B cell (primary cell): ENCODE measurements around the gene RASGRP2. TPM values are rescaled to one million over a fixed set of nuclear protein-coding genes. Genes with fewer than 3 reads are reported as not detected.

ENCODE experiments used
- ATAC-seq: fragments of 200-7000 bp; cut with Tn5 transposase; one replicate; pipeline ENCODE4 v1.10.0; 2021; ENCODE audit warnings: low read depth, mild to moderate bottlenecking, moderate number of reproducible peaks, moderate library complexity
- CTCF ChIA-PET: fragments of 350-600 bp; sonication (Branson Sonifier 250); formaldehyde crosslinking; loops from one replicate; lab custom pipeline; 2021; ENCODE audit warnings: antibody characterized with exemption, inconsistent platforms; lab: Charles Lee
- POLR2A ChIA-PET: fragments of 350-600 bp; sonication (Branson Sonifier 250); formaldehyde crosslinking; loops from one replicate; lab custom pipeline; 2021; ENCODE audit warnings: antibody characterized with exemption; lab: Charles Lee
- DNase-seq: peaks from one replicate; pipeline ENCODE4 v3.0.0; 2013
- H2AFZ ChIP-seq: 2 replicates; pipeline ENCODE4 v1.6.1; 2012; ENCODE audit warnings: mild to moderate bottlenecking, low read depth, low read length; ENCODE audit not compliant: insufficient read depth, poor library complexity, severe bottlenecking
- H3K27ac ChIP-seq, 2 donors: 1 replicate in 1 of 2; 2 replicates in 1 of 2; pipeline ENCODE4 v1.5.1; 2012 to 2013; ENCODE audit warnings: low read length in 2 of 2, mild to moderate bottlenecking in 2 of 2, moderate library complexity in 1 of 2
- H3K27me3 ChIP-seq, 4 experiments: fragments of 200-600 bp in 1 of 4; sonication (generic) in 1 of 4; replicated peaks in 1 of 4; 1 replicate in 2 of 4; 2 replicates in 2 of 4; pipeline versions ENCODE4 v1.6.1 to v1.7.0; 2013 to 2016; ENCODE audit warnings: low read length in 3 of 4, mild to moderate bottlenecking in 2 of 4, mixed read lengths in 1 of 4, moderate library complexity in 1 of 4; ENCODE audit not compliant: insufficient read depth in 4 of 4, control insufficient read depth in 3 of 4; ENCODE audit errors: control extremely low read depth in 1 of 4
- H3K36me3 ChIP-seq, 2 experiments: replicated peaks in 1 of 2; 1 replicate in 1 of 2; 2 replicates in 1 of 2; pipeline versions ENCODE4 v1.6.1 to v1.7.1; 2013; ENCODE audit warnings: low read length in 1 of 2; ENCODE audit not compliant: insufficient read depth in 2 of 2, control insufficient read depth in 1 of 2; ENCODE audit errors: control extremely low read depth in 1 of 2, extremely low read depth in 1 of 2
- H3K4me1 ChIP-seq, 2 donors: fragments of 200-600 bp in 1 of 2; sonication (generic) in 1 of 2; 1 replicate in 1 of 2; 2 replicates in 1 of 2; pipeline versions ENCODE4 v1.5.1 to v1.6.1; 2013 to 2017; ENCODE audit warnings: low read length in 2 of 2; ENCODE audit not compliant: control insufficient read depth in 2 of 2, insufficient read depth in 2 of 2
- H3K4me2 ChIP-seq: replicated peaks from 2 replicates; pipeline ENCODE3; 2012; ENCODE audit warnings: mild to moderate bottlenecking, low read depth, low read length; ENCODE audit not compliant: poor library complexity, severe bottlenecking
- H3K4me3 ChIP-seq, 5 experiments: fragments of 200-600 bp in 1 of 5; sonication (generic) in 1 of 5; 1 replicate in 3 of 5; 2 replicates in 2 of 5; pipeline versions ENCODE4 v1.5.1 to v1.7.0; 2011 to 2016; ENCODE audit warnings: low read length in 4 of 5, mild to moderate bottlenecking in 4 of 5, low read depth in 2 of 5, control low read depth in 1 of 5, moderate library complexity in 1 of 5; ENCODE audit not compliant: insufficient read depth in 1 of 5; ENCODE audit errors: control extremely low read depth in 1 of 5, extremely low read depth in 1 of 5
- H3K79me2 ChIP-seq: fragments of 200-600 bp; sonication (generic); one replicate; pipeline ENCODE4 v1.6.0; 2016; ENCODE audit warnings: low read length; ENCODE audit not compliant: control insufficient read depth, insufficient read depth
- H3K9ac ChIP-seq: fragments of 200-600 bp; sonication (generic); 2 replicates; pipeline ENCODE4 v1.6.1; 2017; ENCODE audit warnings: mild to moderate bottlenecking, low read length, moderate library complexity
- H3K9me3 ChIP-seq, 3 donors: one replicate each; pipeline versions ENCODE4 v1.6.1 to v1.7.1; 2013; ENCODE audit warnings: low read length in 2 of 3; ENCODE audit not compliant: control insufficient read depth in 2 of 3, insufficient read depth in 1 of 3; ENCODE audit errors: control extremely low read depth in 1 of 3
- H4K20me1 ChIP-seq: 2 replicates; pipeline ENCODE4 v1.6.0; 2012; ENCODE audit warnings: mild to moderate bottlenecking, low read length; ENCODE audit not compliant: insufficient read depth, control insufficient read depth, poor library complexity, severe bottlenecking
- H3K27ac Mint-ChIP-seq: one replicate; pipeline ENCODE4 v1.8.0; 2021; ENCODE audit warnings: mixed read lengths
- H3K27me3 Mint-ChIP-seq: one replicate; pipeline ENCODE4 v1.8.0; 2021; ENCODE audit warnings: mixed read lengths
- H3K4me1 Mint-ChIP-seq: one replicate; pipeline ENCODE4 v1.8.0; 2021; ENCODE audit warnings: mixed read lengths
- H3K4me3 Mint-ChIP-seq: one replicate; pipeline ENCODE4 v1.8.0; 2021; ENCODE audit warnings: mixed read lengths
- H3K9me3 Mint-ChIP-seq: one replicate; pipeline ENCODE4 v1.8.0; 2022; ENCODE audit warnings: mixed read lengths; ENCODE audit not compliant: insufficient read depth
- EZH2 ChIP-seq: IDR thresholded peaks from 2 replicates; pipeline ENCODE4 v1.6.1; 2012; ENCODE audit warnings: borderline replicate concordance, low read depth, mild to moderate bottlenecking, moderate library complexity, low read length; ENCODE audit not compliant: insufficient read depth, poor library complexity, severe bottlenecking
- WGBS: methylation state at CpG from one replicate; pipeline ENCODE4 v1.1.5; 2013; ENCODE audit warnings: missing lambda C conversion rate; ENCODE audit not compliant: insufficient coverage; 5-methylcytosine and 5-hydroxymethylcytosine counted together
- intact Hi-C: fragments of 100-400 bp; cut with micrococcal nuclease; formaldehyde crosslinking; loops from one replicate; pipeline ENCODE4 v1.10.0; 2022
- polyA plus RNA-seq: library from polyadenylated mRNA; depleted of rRNA; stranded (reverse); fragments of >200 nt; gene quantifications from 2 replicates; pipeline ENCODE4 v1.2.3, GENCODE V29; 2012
- total RNA-seq, 2 donors: library from RNA; stranded (reverse); fragments of 120-200 nt in 1 of 2; gene quantifications; 1 replicate in 1 of 2; 2 replicates in 1 of 2; pipeline versions ENCODE4 v1.2.3 to v1.2.4, GENCODE V29; 2013 to 2022
- TF ChIP-seq, protein P1 (sequence below): fragments of 200-600 bp; IDR thresholded peaks from one replicate; pipeline ENCODE4 v1.8.0; 2022; ENCODE audit warnings: antibody characterized with exemption, mild to moderate bottlenecking

The RASGRP2 gene
- total and polyA plus RNA-seq, 2 donors (not counting 1 experiment from before 2014, with no cell fraction given), result 628 to 1,139 TPM

DNA sequence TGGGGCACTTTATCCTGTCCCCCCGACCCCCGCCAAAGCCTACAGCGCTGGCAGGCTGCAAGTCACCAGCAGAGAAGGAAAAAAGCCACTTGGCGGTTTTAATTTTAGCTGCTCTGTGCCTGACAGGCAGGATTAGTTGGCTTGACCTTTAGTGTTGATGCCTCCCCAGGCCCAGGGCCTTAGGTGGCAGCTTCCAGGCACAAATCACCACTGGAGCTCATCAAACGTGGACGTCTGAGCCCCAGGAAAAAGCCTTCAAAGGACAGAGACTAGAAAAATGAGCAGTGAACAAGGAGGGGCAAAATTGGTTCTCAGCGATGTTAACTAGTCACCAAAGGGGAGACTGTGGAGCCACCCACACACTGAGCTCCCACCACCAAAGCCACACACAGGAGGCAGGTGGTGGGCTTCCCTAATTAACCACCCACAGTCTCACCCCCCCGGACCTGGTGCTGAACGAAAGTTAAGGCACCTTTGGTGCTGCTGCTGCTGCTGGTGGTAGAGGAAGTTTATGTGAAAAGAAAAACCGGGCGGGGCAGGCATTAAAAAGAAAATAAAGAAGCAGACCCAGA, 20.2 kb upstream of the RASGRP2 start:
- Mint-ChIP-seq H3K9me3 (no peaks in the 10 kb centered on the region), H3K27ac (peak overlapping the region; percentile 88), H3K4me1 (peaks cover 90% of the 10 kb centered on the region), H3K27me3 (no peaks in the 10 kb centered on the region), H3K4me3 (peak overlapping the region; percentile 74)
- WGBS, result 26% methylated on average over 7 of the region's 11 CpGs
- Histone ChIP-seq H3K4me1 (peaks cover 81 to 99% of the 10 kb centered on the region in 2 donors), H3K79me2 (peaks cover 52% of the 10 kb centered on the region), H3K27ac (peak overlapping the region; percentile 60 to 85), H3K36me3 (peaks cover 3 to 75% of the 10 kb centered on the region in 2 experiments), H4K20me1 (peaks cover 48% of the 10 kb centered on the region), H3K4me2 (peak overlapping the region; percentile 66), H2AFZ (no peak overlapping the region), H3K9me3 (no peaks in the 10 kb centered on the region), H3K9ac (peak overlapping the region; percentile 1), H3K4me3 (peak overlapping the region in 3 of 5 experiments; percentile 4 to 23 (median 18)), H3K27me3 (no peaks in the 10 kb centered on the region)
- POLR2A ChIA-PET, result interaction anchor here (0.8 to 8.8 kb wide), 5 partner anchors 11 to 75 kb away, joined by 3 to 175 read pairs (median 11); partner anchors contain the start of genes RASGRP2 and SF1
- DNase-seq (peak; percentile 80), ATAC-seq (peak; percentile 58)
- CTCF ChIA-PET, result interaction anchor here (1.4 to 12.2 kb wide), 6 partner anchors 8 to 130 kb away, joined by 4 to 280 read pairs (median 15); partner anchors contain the start of genes RASGRP2 and SF1
- intact Hi-C loops, result loop anchor here (1.0 kb wide), 1 partner anchor 8 kb away; no protein-coding TSS in a partner anchor
- TF ChIP-seq, protein P1, sequence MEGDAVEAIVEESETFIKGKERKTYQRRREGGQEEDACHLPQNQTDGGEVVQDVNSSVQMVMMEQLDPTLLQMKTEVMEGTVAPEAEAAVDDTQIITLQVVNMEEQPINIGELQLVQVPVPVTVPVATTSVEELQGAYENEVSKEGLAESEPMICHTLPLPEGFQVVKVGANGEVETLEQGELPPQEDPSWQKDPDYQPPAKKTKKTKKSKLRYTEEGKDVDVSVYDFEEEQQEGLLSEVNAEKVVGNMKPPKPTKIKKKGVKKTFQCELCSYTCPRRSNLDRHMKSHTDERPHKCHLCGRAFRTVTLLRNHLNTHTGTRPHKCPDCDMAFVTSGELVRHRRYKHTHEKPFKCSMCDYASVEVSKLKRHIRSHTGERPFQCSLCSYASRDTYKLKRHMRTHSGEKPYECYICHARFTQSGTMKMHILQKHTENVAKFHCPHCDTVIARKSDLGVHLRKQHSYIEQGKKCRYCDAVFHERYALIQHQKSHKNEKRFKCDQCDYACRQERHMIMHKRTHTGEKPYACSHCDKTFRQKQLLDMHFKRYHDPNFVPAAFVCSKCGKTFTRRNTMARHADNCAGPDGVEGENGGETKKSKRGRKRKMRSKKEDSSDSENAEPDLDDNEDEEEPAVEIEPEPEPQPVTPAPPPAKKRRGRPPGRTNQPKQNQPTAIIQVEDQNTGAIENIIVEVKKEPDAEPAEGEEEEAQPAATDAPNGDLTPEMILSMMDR, result no peak
- TF ChIP-seq EZH2, result no peak

DNA sequence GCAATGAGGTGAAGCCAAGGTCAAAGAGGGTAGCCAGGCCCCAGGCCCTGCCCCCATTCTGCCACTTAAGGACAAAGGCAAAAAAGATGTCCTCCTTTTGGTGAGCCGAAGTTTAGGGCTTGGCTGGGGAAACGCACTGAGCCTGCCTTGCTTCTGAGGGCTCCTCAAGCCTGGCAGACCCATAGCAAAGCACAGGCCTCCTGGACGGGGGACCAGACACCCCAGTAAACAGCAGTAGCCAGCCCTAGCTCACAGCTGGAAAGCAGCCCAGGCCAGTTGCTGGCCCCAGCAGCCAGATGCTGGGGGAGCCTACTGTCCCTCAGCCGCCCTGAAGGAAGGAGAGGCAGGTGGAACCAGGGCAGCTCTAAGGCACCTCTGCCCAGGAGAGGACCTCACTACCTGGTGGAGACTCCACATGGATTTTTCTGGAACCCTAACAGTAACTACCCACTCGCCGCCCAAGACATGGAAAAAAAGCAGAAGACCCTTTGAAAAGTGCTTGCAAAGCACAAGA, 19.6 kb upstream of the RASGRP2 start:
- POLR2A ChIA-PET, result interaction anchor here (0.8 to 8.8 kb wide), 5 partner anchors 9 to 75 kb away, joined by 3 to 175 read pairs (median 17); partner anchors contain the start of genes RASGRP2 and SF1
- Mint-ChIP-seq H3K4me1 (peaks cover 88% of the 10 kb centered on the region), H3K27me3 (no peaks in the 10 kb centered on the region), H3K9me3 (no peaks in the 10 kb centered on the region), H3K27ac (peak overlapping the region; percentile 88), H3K4me3 (peak overlapping the region; percentile 74)
- H4K20me1 ChIP-seq, result peaks cover 42% of the 10 kb centered on the region
- H3K79me2 ChIP-seq, result peaks cover 52% of the 10 kb centered on the region
- no peak for TF ChIP-seq EZH2
- TF ChIP-seq, protein P1, result no peak
- H3K4me2 ChIP-seq, result peak overlapping the region; percentile 66
- DNase-seq (no peak), ATAC-seq (no peak)
- no peak overlapping the region for H2AFZ ChIP-seq
- no peaks in the 10 kb centered on the region for H3K27me3 ChIP-seq
- H3K4me3 ChIP-seq, result peak overlapping the region in 1 of 5 experiments; percentile 18
- peak overlapping the region; percentile 60 to 85 for H3K27ac ChIP-seq
- peaks cover 76 to 98% of the 10 kb centered on the region in 2 donors for H3K4me1 ChIP-seq
- intact Hi-C loops, result loop anchor here (1.0 to 2.0 kb wide), 3 partner anchors 9 to 20 kb away; no protein-coding TSS in a partner anchor
- WGBS, result 80% methylated on average over 5 of the region's 6 CpGs
- peaks cover 3 to 70% of the 10 kb centered on the region in 2 experiments for H3K36me3 ChIP-seq
- H3K9me3 ChIP-seq, result no peaks in the 10 kb centered on the region
- CTCF ChIA-PET, result interaction anchor here (0.8 to 12.2 kb wide), 8 partner anchors 8 to 251 kb away, joined by 4 to 280 read pairs (median 9); partner anchors contain the start of genes ARL2, RASGRP2 and SF1
- no peak overlapping the region for H3K9ac ChIP-seq
